Epithelial cell of esophagus (primary cell): ENCODE results near the gene C12orf57.

Source experiments
- DNase-seq: peaks from one replicate; pipeline ENCODE4 v3.0.0; 2010; ENCODE audit warnings: low read depth
- H3K4me3 ChIP-seq: 2 replicates; pipeline ENCODE4 v1.5.1; 2011; ENCODE audit warnings: mild to moderate bottlenecking, low read length, control low read depth
- CTCF ChIP-seq: IDR thresholded peaks from 2 replicates; pipeline ENCODE4 v1.5.1; 2011; ENCODE audit warnings: low read depth, mild to moderate bottlenecking, low read length, control low read depth, inconsistent platforms; ENCODE audit not compliant: insufficient read depth; ENCODE audit errors: missing control alignments

The C12orf57 gene

GRCh38 chr12:6927379-6928021 is 16.3 kb upstream of the C12orf57 start, which contains the start of gene ATN1:
Gene ATN1 (plus strand): TSS chr12:6927959. CDS start chr12:6934002, 6,043 bp downstream.
- no peak for TF ChIP-seq CTCF
- H3K4me3 ChIP-seq = peak within 1 kb of the TSS; percentile 81
- DNase-seq = peak; percentile 48

- DNase-seq = no peak
- TF ChIP-seq CTCF = no peak
- peak overlapping the region; percentile 81 for H3K4me3 ChIP-seq
Observed at GRCh38 chr12:6928022-6928702, 15.7 kb upstream of the C12orf57 start.

GRCh38 chr12:6928703-6929407 is 15.0 kb upstream of the C12orf57 start:
- DNase-seq = no peak
- no peak for TF ChIP-seq CTCF
- H3K4me3 ChIP-seq = peak overlapping the region; percentile 81

- TF ChIP-seq CTCF = no peak
- H3K4me3 ChIP-seq = peak overlapping the region; percentile 81
- no peak for DNase-seq
Observed at GRCh38 chr12:6929466-6930452, 14.1 kb upstream of the C12orf57 start.

GRCh38 chr12:6932766-6933165 is 11.1 kb upstream of the C12orf57 start:
- no peak for TF ChIP-seq CTCF
- no peak for DNase-seq
- H3K4me3 ChIP-seq = no peak overlapping the region

GRCh38 chr12:6934110-6934509 is 9.7 kb upstream of the C12orf57 start:
- H3K4me3 ChIP-seq = no peak overlapping the region
- TF ChIP-seq CTCF = no peak
- no peak for DNase-seq
